ENCODE data around the gene C1orf122.

C1orf122 gene

DNA sequence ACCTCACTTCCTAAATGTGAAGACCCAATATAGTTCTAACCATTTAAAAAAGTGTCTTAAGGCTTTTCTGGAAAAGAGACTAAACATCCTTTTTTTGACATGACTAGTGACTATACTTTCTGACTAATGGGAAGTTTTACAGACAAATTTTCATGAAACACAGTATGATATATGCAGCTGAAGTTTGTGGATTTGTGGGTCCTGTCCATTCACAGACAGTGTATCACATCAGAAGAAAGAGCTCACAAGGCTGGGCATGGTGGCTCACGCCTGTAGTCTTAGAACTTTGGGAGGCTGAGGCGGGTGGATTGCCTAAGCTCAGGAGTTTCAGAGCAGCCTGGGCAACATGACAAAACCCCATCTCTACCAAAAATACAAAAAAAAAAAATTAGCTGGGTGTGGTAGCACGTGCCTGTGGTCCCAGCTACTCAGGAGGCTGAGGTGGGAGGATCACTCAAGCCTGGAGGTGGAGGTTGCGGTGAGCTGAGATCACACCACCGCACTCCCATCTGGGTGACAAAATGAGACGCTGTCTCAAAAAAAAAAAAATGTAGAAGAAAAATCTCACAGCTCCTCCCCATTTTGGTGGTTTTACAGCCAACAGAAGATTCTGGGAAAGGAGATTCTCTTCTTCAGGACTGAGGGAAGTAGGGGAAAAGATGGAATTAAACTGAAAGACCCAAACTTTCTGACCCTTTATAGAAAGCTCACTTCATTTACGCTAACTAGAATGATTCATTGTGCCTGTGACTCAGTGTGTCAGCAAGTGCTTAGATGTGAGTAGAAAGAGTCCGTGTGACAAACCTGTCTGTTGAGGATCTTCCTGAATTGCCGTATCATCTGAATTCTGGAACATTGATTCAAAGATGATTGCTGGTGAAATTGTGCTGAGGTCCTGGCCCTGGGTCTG lies 15.6 kb downstream of the C1orf122 start:
- H3K27me3 ChIP-seq (ENCODE audit: control insufficient read depth, insufficient read depth, low read length, poor library complexity, severe bottlenecking), result no peaks in the 10 kb centered on the region
- 92 to 94% methylated on average over 9 of the region's 9 CpGs for WGBS, 2 experiments
- no peaks in the 10 kb centered on the region for H3K4me1 ChIP-seq (ENCODE audit: control insufficient read depth, insufficient read depth, low read length)
- peaks cover 38% of the 10 kb centered on the region for H3K36me3 ChIP-seq (ENCODE audit: control insufficient read depth, insufficient read depth, low read length)
- H3K9me3 ChIP-seq (ENCODE audit: control insufficient read depth, low read length), result no peaks in the 10 kb centered on the region
- H3K27ac ChIP-seq (ENCODE audit: insufficient read depth, low read depth, low read length, poor library complexity, severe bottlenecking), result no peak overlapping the region
- no peak overlapping the region for H3K4me3 ChIP-seq (ENCODE audit: insufficient read depth, low read depth, low read length)

GRCh38 chr1:37824001-37824400 lies 16.4 kb downstream of the C1orf122 start:
- 85 to 92% methylated on average over 2 of the region's 2 CpGs for WGBS, 2 experiments
- H3K36me3 ChIP-seq (ENCODE audit: control insufficient read depth, insufficient read depth, low read length), result peaks cover 43% of the 10 kb centered on the region
- no peak overlapping the region for H3K27ac ChIP-seq (ENCODE audit: insufficient read depth, low read depth, low read length, poor library complexity, severe bottlenecking)
- H3K27me3 ChIP-seq (ENCODE audit: control insufficient read depth, insufficient read depth, low read length, poor library complexity, severe bottlenecking), result no peaks in the 10 kb centered on the region
- H3K4me1 ChIP-seq (ENCODE audit: control insufficient read depth, insufficient read depth, low read length), result no peaks in the 10 kb centered on the region
- no peaks in the 10 kb centered on the region for H3K9me3 ChIP-seq (ENCODE audit: control insufficient read depth, low read length)
- no peak overlapping the region for H3K4me3 ChIP-seq (ENCODE audit: insufficient read depth, low read depth, low read length)

GRCh38 chr1:37825506-37825905 lies 17.9 kb downstream of the C1orf122 start:
- 100% methylated on average over 2 of the region's 2 CpGs for WGBS, 2 experiments
- no peak overlapping the region for H3K27ac ChIP-seq (ENCODE audit: insufficient read depth, low read depth, low read length, poor library complexity, severe bottlenecking)
- no peak overlapping the region for H3K4me3 ChIP-seq (ENCODE audit: insufficient read depth, low read depth, low read length)
- H3K36me3 ChIP-seq (ENCODE audit: control insufficient read depth, insufficient read depth, low read length), result peaks cover 30% of the 10 kb centered on the region
- no peaks in the 10 kb centered on the region for H3K4me1 ChIP-seq (ENCODE audit: control insufficient read depth, insufficient read depth, low read length)
- no peaks in the 10 kb centered on the region for H3K9me3 ChIP-seq (ENCODE audit: control insufficient read depth, low read length)
- H3K27me3 ChIP-seq (ENCODE audit: control insufficient read depth, insufficient read depth, low read length, poor library complexity, severe bottlenecking), result no peaks in the 10 kb centered on the region

GRCh38 chr1:37828410-37829074 lies 21.0 kb downstream of the C1orf122 start:
- H3K4me1 ChIP-seq (ENCODE audit: control insufficient read depth, insufficient read depth, low read length), result no peaks in the 10 kb centered on the region

DNA sequence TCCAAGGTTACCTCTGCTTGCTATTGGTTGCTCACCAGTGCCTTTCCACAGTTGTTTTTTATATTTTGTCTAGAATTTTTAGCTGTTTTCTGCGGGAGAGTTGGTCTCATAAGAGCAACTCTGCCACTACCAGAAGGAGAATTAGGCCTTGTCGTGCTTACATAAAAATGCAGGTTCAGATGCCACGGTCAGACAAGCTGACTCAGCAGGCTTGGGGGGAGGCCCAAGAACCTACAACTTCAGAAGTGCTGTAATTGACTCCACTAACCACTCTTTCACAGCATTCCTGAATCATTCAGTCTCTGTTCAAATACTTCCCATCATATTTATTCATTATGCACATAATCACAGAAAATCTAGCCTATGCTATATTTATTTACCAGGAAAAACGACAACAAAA lies 23.5 kb downstream of the C1orf122 start:
- Histone ChIP-seq H3K4me3 (ENCODE audit: insufficient read depth, low read depth, low read length) (no peak overlapping the region), H3K27me3 (ENCODE audit: control insufficient read depth, insufficient read depth, low read length, poor library complexity, severe bottlenecking) (no peaks in the 10 kb centered on the region), H3K27ac (ENCODE audit: insufficient read depth, low read depth, low read length, poor library complexity, severe bottlenecking) (no peak overlapping the region), H3K36me3 (ENCODE audit: control insufficient read depth, insufficient read depth, low read length) (peaks cover 35% of the 10 kb centered on the region), H3K9me3 (ENCODE audit: control insufficient read depth, low read length) (no peaks in the 10 kb centered on the region), H3K4me1 (ENCODE audit: control insufficient read depth, insufficient read depth, low read length) (no peaks in the 10 kb centered on the region)
- 93 to 96% methylated on average over 4 of the region's 4 CpGs for WGBS, 2 experiments

More at GRCh38 chr1:37828410-37829074, 21.0 kb downstream of the C1orf122 start:
- Histone ChIP-seq H3K4me3 (ENCODE audit: insufficient read depth, low read depth, low read length) (no peak overlapping the region), H3K27ac (ENCODE audit: insufficient read depth, low read depth, low read length, poor library complexity, severe bottlenecking) (no peak overlapping the region), H3K9me3 (ENCODE audit: control insufficient read depth, low read length) (no peaks in the 10 kb centered on the region), H3K36me3 (ENCODE audit: control insufficient read depth, insufficient read depth, low read length) (peaks cover 22% of the 10 kb centered on the region), H3K27me3 (ENCODE audit: control insufficient read depth, insufficient read depth, low read length, poor library complexity, severe bottlenecking) (no peaks in the 10 kb centered on the region)
- WGBS, 2 experiments, result 85 to 88% methylated on average over 10 to 11 of the region's 12 CpGs

DNA sequence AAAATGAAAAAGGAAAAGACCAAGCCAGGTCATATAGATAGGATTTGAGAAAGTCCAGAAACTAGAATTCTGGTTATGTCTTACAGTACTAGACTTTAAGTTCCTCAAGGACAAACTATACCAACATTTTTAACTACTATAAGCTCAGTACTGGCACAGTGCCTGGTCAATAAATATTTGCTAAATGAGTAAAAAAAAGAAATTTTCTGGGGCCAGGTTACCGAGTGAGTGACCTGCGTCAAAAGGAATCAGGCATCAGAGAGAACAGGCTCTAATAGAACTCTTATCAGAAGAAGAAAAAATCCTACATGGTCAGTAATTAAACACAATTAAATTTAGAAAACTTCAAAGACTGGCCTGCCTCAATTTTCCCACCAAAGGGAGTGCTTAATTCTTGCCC lies 24.2 kb downstream of the C1orf122 start:
- Histone ChIP-seq H3K36me3 (ENCODE audit: control insufficient read depth, insufficient read depth, low read length) (peaks cover 35% of the 10 kb centered on the region), H3K27me3 (ENCODE audit: control insufficient read depth, insufficient read depth, low read length, poor library complexity, severe bottlenecking) (no peaks in the 10 kb centered on the region), H3K4me3 (ENCODE audit: insufficient read depth, low read depth, low read length) (no peak overlapping the region), H3K4me1 (ENCODE audit: control insufficient read depth, insufficient read depth, low read length) (no peaks in the 10 kb centered on the region), H3K27ac (ENCODE audit: insufficient read depth, low read depth, low read length, poor library complexity, severe bottlenecking) (no peak overlapping the region), H3K9me3 (ENCODE audit: control insufficient read depth, low read length) (no peaks in the 10 kb centered on the region)
- WGBS, 2 experiments, result 83 to 97% methylated on average over 2 of the region's 2 CpGs

- 60 to 64% methylated on average over 3 of the region's 3 CpGs for WGBS, 2 experiments
- peaks cover 30% of the 10 kb centered on the region for H3K36me3 ChIP-seq (ENCODE audit: control insufficient read depth, insufficient read depth, low read length)
- H3K9me3 ChIP-seq (ENCODE audit: control insufficient read depth, low read length), result no peaks in the 10 kb centered on the region
- no peak overlapping the region for H3K27ac ChIP-seq (ENCODE audit: insufficient read depth, low read depth, low read length, poor library complexity, severe bottlenecking)
- H3K4me3 ChIP-seq (ENCODE audit: insufficient read depth, low read depth, low read length), result no peak overlapping the region
- H3K27me3 ChIP-seq (ENCODE audit: control insufficient read depth, insufficient read depth, low read length, poor library complexity, severe bottlenecking), result no peaks in the 10 kb centered on the region
- H3K4me1 ChIP-seq (ENCODE audit: control insufficient read depth, insufficient read depth, low read length), result no peaks in the 10 kb centered on the region
These were observed 29.2 kb downstream of the C1orf122 start for GRCh38 chr1:37836788-37837187.

DNA sequence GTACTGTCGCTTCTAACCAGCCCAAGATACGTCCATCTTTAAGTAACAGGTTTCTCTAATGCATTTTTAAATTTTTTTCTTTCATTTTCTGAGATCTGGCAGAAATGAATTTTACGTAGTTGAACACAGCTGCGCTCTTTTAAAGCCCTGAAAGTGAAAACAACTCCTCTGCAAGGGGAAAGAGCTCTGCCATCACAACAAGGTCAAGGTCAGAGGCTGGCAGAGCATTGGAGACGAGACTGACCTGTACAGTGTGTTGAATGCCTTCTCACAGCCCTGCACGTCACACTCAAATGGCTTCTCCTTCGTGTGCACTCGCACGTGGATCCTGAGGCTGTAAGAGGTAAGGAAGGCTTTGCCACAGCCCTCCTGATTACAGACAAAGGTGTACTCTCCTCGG lies 32.1 kb downstream of the C1orf122 start:
- WGBS, 2 experiments, result 95 to 96% methylated on average over 10 of the region's 10 CpGs
- Histone ChIP-seq H3K9me3 (ENCODE audit: control insufficient read depth, low read length) (no peaks in the 10 kb centered on the region), H3K4me3 (ENCODE audit: insufficient read depth, low read depth, low read length) (no peak overlapping the region), H3K27me3 (ENCODE audit: control insufficient read depth, insufficient read depth, low read length, poor library complexity, severe bottlenecking) (no peaks in the 10 kb centered on the region), H3K27ac (ENCODE audit: insufficient read depth, low read depth, low read length, poor library complexity, severe bottlenecking) (no peak overlapping the region), H3K36me3 (ENCODE audit: control insufficient read depth, insufficient read depth, low read length) (peaks cover 12% of the 10 kb centered on the region), H3K4me1 (ENCODE audit: control insufficient read depth, insufficient read depth, low read length) (no peaks in the 10 kb centered on the region)

GRCh38 chr1:37840711-37841110 lies 33.1 kb downstream of the C1orf122 start:
- Histone ChIP-seq H3K4me1 (ENCODE audit: control insufficient read depth, insufficient read depth, low read length) (no peaks in the 10 kb centered on the region), H3K4me3 (ENCODE audit: insufficient read depth, low read depth, low read length) (no peak overlapping the region), H3K27ac (ENCODE audit: insufficient read depth, low read depth, low read length, poor library complexity, severe bottlenecking) (no peak overlapping the region), H3K27me3 (ENCODE audit: control insufficient read depth, insufficient read depth, low read length, poor library complexity, severe bottlenecking) (no peaks in the 10 kb centered on the region), H3K36me3 (ENCODE audit: control insufficient read depth, insufficient read depth, low read length) (peaks cover 5% of the 10 kb centered on the region), H3K9me3 (ENCODE audit: control insufficient read depth, low read length) (no peaks in the 10 kb centered on the region)
- WGBS, 2 experiments, result 94 to 100% methylated on average over 1 of the region's 1 CpG

GRCh38 chr1:37841652-37842051 lies 34.1 kb downstream of the C1orf122 start:
- H3K4me1 ChIP-seq (ENCODE audit: control insufficient read depth, insufficient read depth, low read length), result no peaks in the 10 kb centered on the region
- H3K27ac ChIP-seq (ENCODE audit: insufficient read depth, low read depth, low read length, poor library complexity, severe bottlenecking), result no peak overlapping the region
- no peak overlapping the region for H3K4me3 ChIP-seq (ENCODE audit: insufficient read depth, low read depth, low read length)
- WGBS, 2 experiments, result 95 to 96% methylated on average over 3 of the region's 3 CpGs
- no peaks in the 10 kb centered on the region for H3K27me3 ChIP-seq (ENCODE audit: control insufficient read depth, insufficient read depth, low read length, poor library complexity, severe bottlenecking)
- H3K9me3 ChIP-seq (ENCODE audit: control insufficient read depth, low read length), result no peaks in the 10 kb centered on the region
- H3K36me3 ChIP-seq (ENCODE audit: control insufficient read depth, insufficient read depth, low read length), result peaks cover 5% of the 10 kb centered on the region

Measured in ectodermal cell (in vitro differentiated cells).